Tibial nerve (tissue), 4 donors: ENCODE data around the gene PHLDA2. TPM values are rescaled to one million over a fixed set of nuclear protein-coding genes. Genes with fewer than 3 reads are reported as not detected.

Source experiments
- DNase-seq, 2 donors: peaks; one replicate each; pipeline ENCODE4 v3.0.0-alpha.2; 2019; ENCODE audit warnings: low spot score in 2 of 2
- H3K27ac ChIP-seq, 4 donors: fragments of 200-600 bp; sonication (generic) in 3 of 4; one replicate each; pipeline ENCODE4 v1.5.1; 2017 to 2019; ENCODE audit warnings: mild to moderate bottlenecking in 1 of 4
- H3K27me3 ChIP-seq, 2 donors: fragments of 200-600 bp; sonication (generic) in 1 of 2; one replicate each; pipeline versions ENCODE4 v1.5.1 to v1.6.0; 2017 to 2019
- H3K36me3 ChIP-seq, 3 donors: fragments of 200-600 bp; sonication (generic); one replicate each; pipeline ENCODE4 v1.5.1; 2018 to 2019
- H3K4me1 ChIP-seq, 4 donors: fragments of 200-600 bp; sonication (generic) in 3 of 4; one replicate each; pipeline ENCODE4 v1.5.1; 2017 to 2019
- H3K4me3 ChIP-seq, 4 donors: fragments of 200-600 bp; sonication (generic) in 3 of 4; one replicate each; pipeline ENCODE4 v1.5.1; 2017 to 2019; ENCODE audit warnings: mild to moderate bottlenecking in 1 of 4, moderate library complexity in 1 of 4
- H3K9me3 ChIP-seq, 4 donors: fragments of 200-600 bp; sonication (generic) in 3 of 4; one replicate each; pipeline ENCODE4 v1.5.1; 2017 to 2019
- CTCF ChIP-seq, 5 experiments: fragments of 200-600 bp in 3 of 5; fragments of 450-650 bp in 2 of 5; sonication (generic) in 3 of 5; IDR thresholded peaks; one replicate each; pipeline ENCODE4 v1.5.1; 2016 to 2019; ENCODE audit warnings: antibody characterized with exemption in 5 of 5, mild to moderate bottlenecking in 3 of 5, moderate library complexity in 2 of 5
- EP300 ChIP-seq, 2 donors: sonication (generic); formaldehyde crosslinking; IDR thresholded peaks; one replicate each; pipeline ENCODE4 v1.6.1; 2017; ENCODE audit warnings: antibody characterized with exemption in 2 of 2, mild to moderate bottlenecking in 1 of 2
- POLR2A ChIP-seq, 2 donors: fragments of 450-650 bp; IDR thresholded peaks; one replicate each; pipeline ENCODE4 v1.6.1; 2017; ENCODE audit warnings: antibody characterized with exemption in 2 of 2, mild to moderate bottlenecking in 2 of 2, moderate library complexity in 2 of 2
- WGBS, 2 donors: methylation state at CpG; one replicate each; pipeline ENCODE4 v1.1.5; 2018; 5-methylcytosine and 5-hydroxymethylcytosine counted together
- total RNA-seq, 4 donors: library from RNA; depleted of rRNA; stranded (reverse); fragments of >200 nt; gene quantifications; one replicate each; pipeline ENCODE4 v1.1.0, GENCODE V29; 2016

PHLDA2 gene
- total RNA-seq, 4 donors from 2014 or later = 3.3 to 6.1 (median 5.1) TPM

GRCh38 chr11:2952290-2952689, 23.1 kb upstream of the PHLDA2 start:
- Histone ChIP-seq H3K27me3 (no peaks in the 10 kb centered on the region), H3K9me3 (no peaks in the 10 kb centered on the region), H3K36me3 (peaks cover 3 to 100% (median 22%) of the 10 kb centered on the region in 3 donors), H3K4me1 (no peaks in the 10 kb centered on the region), H3K4me3 (no peak overlapping the region), H3K27ac (no peak overlapping the region)
- 70 to 86% methylated on average over 6 of the region's 6 CpGs for WGBS, 2 donors
- no peak for DNase-seq
- TF ChIP-seq EP300 (IDR thresholded peaks at IDR 0.05) = no peak

- Histone ChIP-seq H3K4me1 (peaks cover 0 to 4% (median 1%) of the 10 kb centered on the region in 4 donors), H3K27ac (no peak overlapping the region), H3K4me3 (no peak overlapping the region), H3K36me3 (peaks cover 0 to 94% (median 22%) of the 10 kb centered on the region in 3 donors), H3K27me3 (no peaks in the 10 kb centered on the region), H3K9me3 (no peaks in the 10 kb centered on the region)
- TF ChIP-seq CTCF (IDR thresholded peaks at IDR 0.05) (no peak), POLR2A (IDR thresholded peaks at IDR 0.05) (no peak)
- WGBS, 2 donors = 80% methylated on average over 9 of the region's 9 CpGs
- DNase-seq = no peak
Observed at GRCh38 chr11:2951231-2952110, 22.3 kb upstream of the PHLDA2 start.

- Histone ChIP-seq H3K4me3 (no peak overlapping the region), H3K36me3 (peaks cover 0 to 87% (median 22%) of the 10 kb centered on the region in 3 donors), H3K9me3 (no peaks in the 10 kb centered on the region), H3K27ac (no peak overlapping the region), H3K4me1 (peaks cover 0 to 10% (median 7%) of the 10 kb centered on the region in 4 donors), H3K27me3 (no peaks in the 10 kb centered on the region)
- WGBS, 2 donors = 87 to 92% methylated on average over 1 of the region's 1 CpG
- TF ChIP-seq CTCF (IDR thresholded peaks at IDR 0.05) = no peak
- no peak for TF ChIP-seq POLR2A (IDR thresholded peaks at IDR 0.05)
- TF ChIP-seq EP300 (IDR thresholded peaks at IDR 0.05) = no peak
- no peak for DNase-seq
Observed at GRCh38 chr11:2950825-2951224, 21.6 kb upstream of the PHLDA2 start.

GRCh38 chr11:2949920-2950319, 20.7 kb upstream of the PHLDA2 start:
- 91 to 92% methylated on average over 11 of the region's 11 CpGs for WGBS, 2 donors

GRCh38 chr11:2947744-2948143, 18.5 kb upstream of the PHLDA2 start:
- no peak for TF ChIP-seq POLR2A (IDR thresholded peaks at IDR 0.05)
- no peak for TF ChIP-seq EP300 (IDR thresholded peaks at IDR 0.05)
- no peak for TF ChIP-seq CTCF (IDR thresholded peaks at IDR 0.05)
- Histone ChIP-seq H3K36me3 (peaks cover 0 to 71% (median 7%) of the 10 kb centered on the region in 3 donors), H3K9me3 (no peaks in the 10 kb centered on the region), H3K27me3 (no peaks in the 10 kb centered on the region), H3K4me3 (no peak overlapping the region), H3K27ac (no peak overlapping the region), H3K4me1 (peaks cover 0 to 36% (median 22%) of the 10 kb centered on the region in 4 donors)
- WGBS, 2 donors = 90 to 91% methylated on average over 11 of the region's 11 CpGs
- DNase-seq = no peak

More at GRCh38 chr11:2949920-2950319, 20.7 kb upstream of the PHLDA2 start:
- Histone ChIP-seq H3K4me3 (no peak overlapping the region), H3K36me3 (peaks cover 0 to 78% (median 22%) of the 10 kb centered on the region in 3 donors), H3K27me3 (no peaks in the 10 kb centered on the region), H3K9me3 (no peaks in the 10 kb centered on the region), H3K4me1 (peaks cover 0 to 19% (median 15%) of the 10 kb centered on the region in 4 donors), H3K27ac (no peak overlapping the region)
- TF ChIP-seq CTCF (IDR thresholded peaks at IDR 0.05) (no peak), POLR2A (IDR thresholded peaks at IDR 0.05) (no peak), EP300 (IDR thresholded peaks at IDR 0.05) (no peak)
- DNase-seq = no peak
